Right renal pelvis (tissue), 4 donors: ENCODE data around the gene NFKB2. TPM values are rescaled to one million over a fixed set of nuclear protein-coding genes. Genes with fewer than 3 reads are reported as not detected.

Experiments used
- DNase-seq, 4 donors: peaks; one replicate each; pipeline ENCODE4 v3.0.0-alpha.2; 2013; ENCODE audit warnings: low read depth in 4 of 4, low spot score in 3 of 4, missing footprints in 1 of 4
- polyA plus RNA-seq, 4 donors: library from polyadenylated mRNA; unstranded; fragments of 120-200 nt; gene quantifications; one replicate each; pipeline ENCODE4 v1.2.1, GENCODE V29; 2013; ENCODE audit not compliant: insufficient read length in 4 of 4

Gene NFKB2
- polyA plus RNA-seq, 4 donors = 17.6 to 24.7 (median 18.7) TPM

DNA sequence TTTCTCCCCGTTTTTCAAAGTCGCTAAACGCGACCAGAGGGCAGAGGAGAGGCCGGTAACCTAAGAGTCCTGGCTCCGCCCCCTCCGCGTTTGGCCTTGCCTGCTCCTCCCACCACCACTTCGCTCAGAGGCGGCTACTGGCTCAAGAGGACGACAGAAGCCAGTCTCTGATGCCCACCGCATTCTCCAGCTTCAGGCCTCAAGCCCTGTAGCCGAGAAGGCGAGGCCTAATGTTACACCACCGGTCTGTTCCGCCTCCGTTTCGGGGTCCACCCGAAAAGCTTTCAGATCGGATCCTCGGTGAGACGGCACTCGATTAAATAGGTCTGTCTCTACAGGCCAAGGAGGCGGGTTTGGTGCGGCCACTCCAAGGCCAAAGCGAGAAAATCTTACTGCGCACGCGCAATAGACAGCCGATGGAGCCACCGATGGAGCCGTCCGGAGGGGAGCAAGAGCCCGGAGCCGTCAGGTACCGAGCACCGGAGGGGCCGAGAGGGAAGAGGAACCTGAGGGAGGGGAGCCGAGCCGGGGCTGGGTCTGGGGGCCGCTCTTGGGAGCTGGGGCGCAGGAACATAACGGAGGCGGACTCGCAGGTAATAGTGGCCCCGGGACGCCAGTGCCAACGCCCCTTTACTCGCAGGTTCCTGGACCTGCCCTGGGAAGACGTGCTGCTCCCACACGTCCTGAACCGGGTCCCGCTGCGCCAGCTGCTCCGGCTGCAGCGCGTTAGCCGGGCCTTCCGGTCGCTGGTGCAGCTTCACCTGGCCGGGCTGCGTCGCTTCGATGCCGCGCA is 25.4 kb downstream of the NFKB2 start, which contains the start of gene FBXL15:
FBXL15 (plus strand) TSS at position 123 of the 793 bp plus-strand sequence; CDS start at position 417, 294 bp downstream.
- peak; percentile 97 to 99 (median 97) for DNase-seq

DNA sequence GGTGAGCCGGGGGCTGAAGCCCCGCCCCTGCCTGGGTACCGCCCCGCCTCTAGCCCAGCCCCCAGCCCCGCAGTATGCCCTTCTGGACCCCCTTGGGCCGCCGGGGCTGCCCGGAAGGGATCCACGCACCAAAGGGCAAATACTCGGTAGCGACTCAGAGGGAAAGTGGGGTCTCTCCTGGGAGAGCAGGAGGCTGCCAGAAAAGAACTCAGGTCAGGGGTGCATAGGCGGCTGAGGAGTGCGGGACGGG is 25.9 kb downstream of the NFKB2 start:
- no peak for DNase-seq

DNA sequence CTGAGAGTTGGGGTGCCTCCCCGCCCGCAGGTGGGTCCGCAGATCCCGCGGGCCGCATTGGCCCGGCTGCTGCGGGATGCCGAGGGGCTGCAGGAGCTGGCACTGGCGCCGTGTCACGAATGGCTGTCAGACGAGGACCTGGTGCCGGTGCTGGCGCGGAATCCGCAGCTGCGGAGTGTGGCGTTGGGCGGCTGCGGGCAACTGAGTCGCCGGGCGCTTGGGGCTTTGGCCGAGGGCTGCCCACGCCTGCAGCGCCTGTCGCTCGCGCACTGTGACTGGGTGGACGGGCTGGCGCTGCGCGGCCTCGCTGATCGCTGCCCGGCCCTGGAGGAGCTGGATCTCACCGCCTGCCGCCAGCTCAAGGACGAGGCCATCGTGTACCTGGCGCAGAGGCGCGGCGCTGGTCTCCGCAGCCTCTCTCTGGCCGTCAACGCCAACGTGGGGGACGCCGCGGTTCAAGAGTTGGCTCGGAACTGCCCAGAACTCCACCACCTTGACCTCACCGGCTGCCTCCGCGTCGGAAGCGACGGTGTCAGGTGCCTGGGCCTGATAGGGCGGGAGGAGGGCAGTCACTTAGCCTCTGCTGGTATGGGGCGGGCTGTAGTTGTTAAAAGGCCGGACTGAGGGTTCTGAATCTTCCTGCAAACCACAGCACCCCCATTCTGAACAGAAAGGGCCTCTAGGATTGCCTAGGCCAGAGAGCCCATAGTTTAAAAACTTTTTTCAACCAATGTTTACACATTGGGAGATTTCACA is 26.4 kb downstream of the NFKB2 start:
- DNase-seq = no peak

DNA sequence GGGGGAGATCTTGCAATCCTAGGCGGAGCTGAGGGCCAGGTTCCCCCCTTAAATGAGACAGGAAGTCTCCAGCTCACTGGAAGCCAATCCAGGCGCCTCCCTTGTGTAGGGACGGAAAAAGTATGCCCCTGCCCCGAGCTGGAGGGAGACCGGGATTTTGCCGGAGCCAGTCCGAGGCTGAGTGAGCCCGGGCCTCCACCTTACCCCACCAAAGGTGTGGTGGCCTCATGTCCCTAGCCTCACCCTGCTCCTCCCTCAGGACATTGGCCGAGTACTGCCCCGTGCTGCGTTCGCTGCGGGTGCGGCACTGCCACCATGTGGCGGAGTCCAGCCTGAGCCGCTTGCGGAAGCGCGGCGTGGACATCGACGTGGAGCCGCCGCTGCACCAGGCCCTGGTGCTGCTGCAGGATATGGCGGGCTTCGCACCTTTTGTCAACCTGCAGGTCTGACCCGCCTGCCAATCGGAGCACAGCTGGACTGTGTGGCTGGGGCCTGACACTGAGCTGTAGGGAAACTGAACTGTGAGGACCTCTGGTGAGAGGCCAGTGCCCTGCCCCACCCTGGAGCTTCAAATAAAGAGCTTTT is 27.1 kb downstream of the NFKB2 start:
- no peak for DNase-seq

DNA sequence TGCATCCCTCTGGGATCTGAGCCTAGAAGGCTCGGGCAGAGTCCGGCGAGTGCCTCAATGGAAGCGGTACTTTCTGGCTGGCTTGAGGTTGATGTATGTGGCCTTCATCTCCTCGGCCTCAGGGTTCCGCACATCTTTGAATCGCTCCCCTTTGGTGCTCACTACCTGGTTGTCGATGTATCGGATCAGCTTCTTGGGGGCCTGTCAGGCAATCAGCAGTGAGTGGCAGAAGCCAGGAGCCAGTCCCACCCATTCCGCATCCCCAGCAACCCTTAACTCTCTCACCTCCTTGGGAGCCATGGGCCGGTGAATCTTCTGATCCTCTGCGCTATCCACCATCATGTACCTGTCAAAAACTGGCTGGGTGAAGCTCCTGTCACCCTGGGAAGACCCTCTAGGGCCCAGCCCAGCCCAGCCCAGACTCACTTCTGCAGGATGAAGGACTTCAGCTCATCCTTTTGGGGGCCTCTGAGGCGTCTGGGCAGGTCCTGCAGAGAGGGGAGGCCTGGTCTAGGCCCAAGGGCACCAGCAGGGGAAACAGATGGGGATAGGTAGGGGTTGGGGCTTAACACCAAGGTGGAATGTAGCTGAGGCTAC is 28.0 kb downstream of the NFKB2 start:
- no peak for DNase-seq

DNA sequence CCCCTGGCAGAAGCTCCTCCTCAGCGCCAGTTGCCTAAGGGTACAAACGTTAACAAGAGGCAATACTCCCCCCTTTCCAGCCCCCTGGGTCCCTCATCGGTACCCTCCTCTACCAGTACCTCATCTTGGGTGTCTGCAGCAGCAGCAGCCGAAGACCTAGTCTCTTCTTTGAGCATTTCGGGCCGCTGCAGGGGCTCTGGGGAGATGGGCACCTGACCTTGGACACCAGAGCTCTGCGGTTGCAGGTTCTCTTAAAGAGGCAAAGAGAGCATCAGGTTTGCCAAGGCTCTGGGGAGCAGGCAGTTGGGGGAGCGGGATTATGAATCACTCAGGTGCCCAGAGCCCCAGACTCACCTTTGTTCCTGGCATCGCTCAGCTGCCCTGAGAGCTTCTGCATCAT is 28.6 kb downstream of the NFKB2 start:
- DNase-seq = no peak

DNA sequence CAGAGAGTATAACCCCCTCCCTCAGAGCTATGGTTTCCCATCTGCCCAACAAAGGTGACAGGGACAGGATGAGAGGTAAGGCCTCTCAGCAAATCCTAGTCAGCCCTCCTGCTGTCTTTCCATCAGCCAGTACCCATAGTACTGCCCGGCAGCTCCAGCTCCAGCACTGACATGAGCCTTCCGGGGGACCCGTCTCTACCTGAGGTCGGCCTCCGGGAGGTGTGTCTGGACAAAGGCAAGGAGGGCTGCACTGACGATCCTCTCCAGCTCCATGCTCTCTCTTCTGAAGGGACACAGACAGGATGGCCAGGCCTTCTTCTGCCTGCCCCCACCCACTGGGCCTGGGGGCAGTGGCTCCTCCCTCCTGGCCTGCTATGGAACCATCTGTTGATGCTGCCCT is 29.4 kb downstream of the NFKB2 start:
- DNase-seq = no peak

DNA sequence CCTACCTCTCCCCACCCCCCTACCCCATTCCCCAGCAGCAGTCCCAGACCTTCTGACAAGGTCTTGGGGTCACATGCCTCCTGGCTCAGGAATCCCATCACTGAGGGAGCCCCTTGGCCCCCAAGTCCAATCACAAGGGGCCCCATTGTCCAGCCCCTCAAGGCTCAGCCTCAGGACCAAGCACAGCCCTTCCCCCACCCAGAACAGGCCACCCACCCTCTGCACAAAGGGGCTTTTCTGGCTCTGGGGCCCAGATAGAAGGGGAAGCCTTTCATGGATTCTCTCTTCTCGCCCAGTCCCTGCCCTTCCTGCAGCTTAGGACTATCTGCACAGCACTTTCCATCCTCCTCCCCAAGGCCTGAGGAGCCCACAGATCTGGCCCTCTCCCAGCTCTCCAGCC is 29.9 kb downstream of the NFKB2 start:
- DNase-seq = no peak

DNA sequence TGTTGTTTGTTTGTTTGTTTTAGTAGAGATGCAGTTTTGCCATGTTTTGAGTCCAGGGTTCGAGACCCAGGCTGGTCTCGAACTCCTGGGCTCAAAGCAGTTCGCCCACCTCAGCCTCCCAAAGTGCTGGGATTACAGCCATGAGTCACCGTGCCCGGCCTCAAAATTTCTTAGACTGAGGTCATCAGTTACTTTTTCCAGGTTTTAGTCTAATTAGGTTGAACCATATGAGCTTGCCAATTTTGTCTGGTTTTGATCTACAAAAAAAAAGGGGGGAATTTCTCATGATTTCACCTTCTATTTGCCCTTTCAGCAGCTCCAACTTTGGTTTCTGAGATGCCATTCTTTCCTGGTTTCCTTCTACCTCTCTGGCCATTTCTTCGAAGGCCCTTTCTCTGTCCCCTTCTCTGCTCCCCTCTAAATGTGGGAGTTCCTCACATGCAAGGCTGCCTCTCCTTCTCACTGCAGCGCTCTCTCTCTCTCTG is 31.3 kb downstream of the NFKB2 start:
- no peak for DNase-seq

DNA sequence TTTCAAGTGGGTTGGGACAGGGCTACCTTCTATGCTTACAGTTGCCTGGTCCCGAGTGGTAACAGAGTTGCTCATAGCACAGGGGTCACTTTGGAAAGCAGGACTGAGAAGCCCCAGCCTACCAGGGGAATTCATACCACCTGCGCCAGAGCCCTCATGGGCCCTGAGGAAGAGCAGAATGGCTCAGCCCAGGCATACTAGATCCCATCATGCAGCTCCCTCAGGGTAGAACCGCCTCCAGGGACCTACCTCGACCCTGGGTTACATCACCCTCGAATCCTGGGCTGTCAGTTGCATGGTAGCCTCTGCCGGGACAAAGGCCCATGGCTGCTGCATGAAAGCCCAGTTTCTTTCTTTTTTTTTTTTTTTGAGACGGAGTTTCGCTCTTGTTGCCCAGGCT is 34.0 kb downstream of the NFKB2 start:
- DNase-seq = no peak

DNA sequence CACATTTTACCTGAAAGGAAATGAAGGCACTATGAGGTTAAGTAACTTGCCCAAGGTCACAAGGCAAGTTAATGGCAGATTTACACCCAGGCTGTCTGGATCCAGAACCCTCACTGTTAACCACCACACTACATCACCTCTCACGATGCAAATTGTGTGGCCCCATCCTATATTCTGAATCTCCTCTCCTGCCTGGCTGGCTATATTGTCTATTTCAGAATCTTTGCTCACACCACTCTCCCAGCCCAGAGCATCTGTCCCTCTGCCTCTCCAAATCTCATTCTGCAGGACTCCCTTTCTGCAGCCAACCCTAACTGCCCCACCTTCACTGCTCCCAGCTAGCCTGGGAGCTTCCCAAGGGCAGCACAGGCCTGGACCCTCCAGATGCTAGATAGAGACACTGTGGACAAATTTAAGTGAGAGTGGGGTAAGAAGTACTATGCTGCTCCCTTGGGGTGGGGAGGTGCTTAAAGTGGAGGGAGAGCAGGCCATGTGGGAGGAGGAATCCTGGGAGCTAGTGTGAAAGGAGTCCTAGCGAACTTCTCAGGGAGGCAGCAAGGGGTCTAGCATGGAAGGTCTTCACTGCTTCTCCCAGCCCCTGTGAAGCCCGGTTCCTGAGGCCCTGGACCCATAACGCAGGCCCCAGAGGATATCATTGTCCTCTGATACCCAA is 36.1 kb downstream of the NFKB2 start:
- DNase-seq = no peak

DNA sequence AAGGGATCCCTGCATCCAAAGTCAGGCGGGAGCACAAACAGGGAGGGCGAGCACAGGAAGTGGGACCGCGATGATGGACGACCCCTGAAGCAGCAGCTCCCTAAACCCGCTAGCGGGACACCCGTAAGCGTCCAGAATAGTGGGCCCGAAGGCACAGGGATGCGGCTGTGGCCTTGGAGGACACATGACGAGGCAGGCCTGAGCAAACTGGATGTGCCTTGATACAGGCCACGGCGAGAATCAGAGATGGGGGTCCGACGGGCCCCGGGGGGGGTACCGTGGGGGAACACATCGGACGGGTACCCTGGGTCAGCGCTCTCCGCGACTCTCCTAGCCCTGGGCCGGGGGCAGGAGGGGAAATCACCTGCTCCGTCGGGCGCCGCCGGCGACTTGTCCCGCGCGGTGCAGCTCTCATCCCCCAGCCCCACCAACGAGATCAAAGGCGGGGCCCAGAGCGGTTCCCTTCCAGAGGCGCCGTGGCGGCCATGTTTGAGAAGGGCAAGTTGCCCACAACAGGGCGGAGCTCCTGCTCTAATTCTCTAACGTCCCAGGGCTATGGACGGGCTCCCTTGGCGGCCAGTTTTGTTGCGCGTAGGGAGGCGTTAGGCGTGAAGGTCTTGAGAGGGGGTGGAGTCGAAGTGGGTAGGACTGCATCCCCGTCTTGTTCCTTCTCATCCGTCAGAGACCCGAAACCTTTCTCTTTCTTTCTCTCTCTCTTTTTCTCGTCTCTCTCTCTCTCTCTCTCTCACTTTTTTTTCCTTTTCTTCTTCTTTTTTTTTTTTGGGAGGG is 36.9 kb downstream of the NFKB2 start, which contains the start of gene CUEDC2:
CUEDC2 (minus strand) TSS at position 413 of the 789 bp plus-strand sequence. CDS start 7,386 bp downstream, outside the sequence.
- DNase-seq = peak; percentile 96 to 98 (median 96)

DNA sequence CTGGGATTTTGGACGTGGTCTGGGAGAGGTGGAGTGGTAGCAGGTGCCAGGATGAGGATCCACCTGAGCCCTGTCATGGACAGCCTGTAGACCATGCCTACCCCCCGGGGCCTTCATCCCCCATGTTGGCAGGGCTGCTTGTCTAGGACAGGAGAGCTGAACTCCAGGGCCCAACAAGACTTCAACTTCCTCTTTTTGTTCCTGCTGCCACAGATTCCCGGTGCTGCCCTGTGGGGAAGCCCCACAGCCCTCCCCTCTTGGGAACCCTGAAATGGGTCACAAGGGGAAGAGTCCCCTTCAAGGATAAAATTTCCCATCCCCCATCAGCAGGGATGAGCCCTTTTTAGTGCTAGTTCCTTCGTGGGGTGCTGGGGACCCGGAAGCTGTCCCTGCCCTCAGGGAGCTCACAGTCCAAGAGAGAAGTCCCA is 38.1 kb downstream of the NFKB2 start:
- no peak for DNase-seq

DNA sequence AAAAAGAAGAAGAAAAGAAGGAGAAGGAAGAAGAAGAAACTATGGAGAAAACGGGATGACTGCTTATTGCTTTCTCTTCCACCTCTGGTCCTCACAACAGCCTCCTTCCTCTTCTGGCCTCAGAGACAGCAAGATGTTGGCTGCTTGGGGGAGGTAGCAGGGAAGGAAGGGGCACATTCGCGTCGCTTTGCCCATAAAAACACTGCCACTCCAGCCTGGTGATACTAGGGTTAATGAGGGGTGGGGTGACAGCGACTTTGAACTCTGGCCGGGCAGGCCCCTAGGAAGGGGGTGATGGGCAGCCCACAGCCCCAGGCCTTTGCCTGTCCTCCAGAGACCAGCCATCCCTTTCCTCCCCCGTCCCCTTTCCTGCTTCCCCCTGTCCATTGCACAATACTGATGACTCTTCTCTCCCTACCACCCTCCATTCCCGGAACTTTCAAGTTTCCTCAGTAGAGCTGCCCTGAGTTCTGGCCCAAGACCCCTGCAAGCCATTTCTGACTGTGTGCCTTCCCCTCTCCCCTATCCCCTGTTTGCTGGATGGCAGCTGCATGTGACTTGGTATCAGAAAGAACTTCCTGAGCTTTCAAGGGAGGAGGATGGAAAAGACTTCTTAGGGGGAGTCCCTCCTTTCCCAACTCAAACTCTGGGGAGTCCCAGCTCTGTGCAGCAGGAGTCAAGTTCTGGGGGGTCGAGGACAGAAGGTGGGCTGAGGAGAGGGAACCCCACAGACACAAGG is 39.1 kb downstream of the NFKB2 start:
- DNase-seq = no peak

DNA sequence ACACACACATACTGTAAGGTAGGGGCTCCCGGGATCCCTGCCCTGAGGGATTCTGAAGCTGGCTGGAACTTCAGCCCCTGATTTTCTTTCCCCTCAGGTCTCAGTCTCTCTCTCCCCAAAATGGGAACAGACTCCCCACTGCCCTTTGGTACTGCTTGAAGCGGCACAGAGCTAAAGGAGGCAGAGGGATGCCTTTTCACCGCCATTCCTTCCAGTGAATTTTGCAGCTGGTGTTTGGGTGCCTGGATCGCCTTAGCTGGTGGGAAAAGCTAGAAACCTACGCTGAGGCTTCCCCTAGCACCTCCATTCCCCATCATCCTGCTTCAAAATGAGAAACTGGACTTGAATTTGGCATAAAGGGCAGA is 39.6 kb downstream of the NFKB2 start:
- DNase-seq = no peak

DNA sequence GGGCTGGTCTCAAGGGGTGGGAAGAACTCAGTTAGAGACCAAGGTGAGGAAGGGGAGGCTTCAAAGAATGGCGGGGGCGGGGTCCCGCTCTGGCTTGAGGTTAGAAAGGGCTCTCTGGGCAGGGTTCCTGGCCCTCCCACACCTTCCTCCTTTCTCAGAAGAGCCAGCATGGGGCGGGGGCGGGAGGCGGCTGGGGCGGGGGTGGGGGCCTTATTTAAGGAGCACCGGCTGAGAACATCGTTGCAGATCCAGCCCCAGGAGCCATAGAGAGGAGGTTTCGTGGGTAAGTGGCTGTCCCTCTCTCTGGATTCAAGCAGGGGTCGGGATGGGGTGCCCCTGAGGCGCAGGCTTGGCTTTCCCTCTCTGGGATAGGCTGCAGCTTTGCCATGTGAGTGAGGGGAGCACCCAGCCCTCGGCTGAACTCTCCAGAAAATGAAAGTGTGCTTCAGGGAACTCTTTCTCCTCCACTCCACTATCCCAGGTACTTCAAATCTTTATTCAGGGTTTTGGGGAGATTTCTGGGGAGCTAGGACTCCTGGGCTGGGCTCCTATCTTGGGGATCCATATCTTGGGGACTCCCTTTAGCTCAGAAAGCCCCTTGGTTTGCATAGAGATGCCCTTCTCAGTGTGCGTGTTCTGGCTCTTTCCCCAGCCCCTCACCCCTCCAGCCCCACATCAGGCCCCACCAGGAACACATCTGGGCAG is 40.2 kb downstream of the NFKB2 start:
- no peak for DNase-seq

DNA sequence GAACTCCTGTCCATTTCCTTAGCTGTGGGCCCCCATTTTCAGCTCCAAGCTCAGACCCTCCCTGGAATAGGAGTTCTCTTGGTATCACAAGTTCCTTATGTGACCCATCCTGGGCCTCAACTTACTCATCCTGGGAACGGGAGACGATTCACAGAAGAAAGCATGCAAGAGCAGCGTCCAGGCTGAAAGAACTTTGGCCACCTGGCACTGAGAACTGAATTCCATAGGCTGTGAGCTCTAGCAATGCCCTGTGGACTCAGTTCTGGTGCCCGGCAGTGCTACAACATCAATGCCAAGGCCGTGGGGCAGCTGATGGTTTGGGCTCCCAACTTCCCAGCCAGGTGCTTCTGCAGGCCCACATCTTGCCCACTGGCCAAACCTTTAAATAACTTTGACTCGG is 40.8 kb downstream of the NFKB2 start:
- no peak for DNase-seq

DNA sequence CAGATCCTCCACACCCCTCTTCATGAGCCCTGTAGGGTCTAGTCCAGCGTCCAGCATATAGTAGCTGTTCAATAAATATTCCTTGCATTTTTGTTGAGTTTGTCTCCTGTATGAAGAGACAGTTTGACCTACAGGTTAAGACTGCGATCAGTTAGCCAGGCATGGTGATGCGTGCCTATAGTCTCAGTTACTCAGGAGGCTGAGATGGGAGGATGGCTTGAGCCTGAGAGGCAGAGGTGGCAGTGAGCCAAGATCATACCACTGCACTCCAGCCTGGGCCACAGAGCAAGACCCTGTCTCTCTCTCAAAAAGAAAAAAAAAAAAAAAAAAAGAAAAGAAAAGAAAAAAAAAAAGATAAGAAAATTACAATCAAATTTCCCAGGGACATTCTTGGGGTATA is 42.0 kb downstream of the NFKB2 start:
- no peak for DNase-seq

DNA sequence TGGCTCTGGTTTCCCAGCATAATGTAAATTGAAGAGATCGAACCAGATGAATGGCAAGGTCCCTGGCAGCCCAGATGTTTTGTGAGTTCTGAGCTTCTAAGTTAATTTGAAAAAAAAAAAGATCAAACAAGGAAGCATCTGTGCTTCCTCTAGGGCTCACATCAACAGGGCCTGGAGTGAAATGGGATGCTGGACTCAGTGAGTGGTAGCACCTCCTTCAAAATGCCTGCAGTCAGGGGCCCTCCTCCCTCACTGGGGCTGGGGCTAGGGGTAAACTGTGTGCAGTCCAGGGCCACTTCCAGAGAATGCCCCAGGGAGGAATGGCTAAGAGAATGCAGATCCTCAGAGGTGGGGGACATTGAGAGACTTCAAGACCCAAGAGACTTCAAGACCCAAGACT is 42.9 kb downstream of the NFKB2 start:
- DNase-seq = no peak
